Effector memory CD4-positive, alpha-beta T cell (primary cell): ENCODE data around the gene CABLES1.
"Not testable (repeated sequence)": the region's sequence is repeated elsewhere in the genome, so short reads cannot be mapped to it uniquely, and the experiment has no call there.

Source experiments
- DNase-seq, 3 donors: peaks; one replicate each; pipeline ENCODE4 v3.0.0-alpha.2; 2020
- H3K27ac ChIP-seq: 2 replicates; pipeline ENCODE4 v1.7.0; 2013; ENCODE audit warnings: mild to moderate bottlenecking, low read length, moderate library complexity; ENCODE audit not compliant: insufficient read depth, poor library complexity, severe bottlenecking
- H3K27me3 ChIP-seq: replicated peaks from 2 replicates; pipeline ENCODE4 v1.7.0; 2013; ENCODE audit warnings: mild to moderate bottlenecking, low read length; ENCODE audit not compliant: insufficient read depth, control insufficient read depth, poor library complexity, severe bottlenecking
- H3K36me3 ChIP-seq: 2 replicates; pipeline ENCODE4 v1.7.0; 2013; ENCODE audit warnings: mild to moderate bottlenecking, low read length, moderate library complexity; ENCODE audit not compliant: control insufficient read depth, insufficient read depth
- H3K4me1 ChIP-seq: 2 replicates; pipeline ENCODE4 v1.7.0; 2013; ENCODE audit warnings: low read length, mild to moderate bottlenecking; ENCODE audit not compliant: control insufficient read depth, insufficient read depth, poor library complexity, severe bottlenecking
- H3K4me3 ChIP-seq: 2 replicates; pipeline ENCODE4 v1.7.0; 2013; ENCODE audit warnings: low read length, low read depth, mild to moderate bottlenecking; ENCODE audit not compliant: insufficient read depth, poor library complexity, severe bottlenecking
- H3K9me3 ChIP-seq: 2 replicates; pipeline ENCODE4 v1.7.0; 2013; ENCODE audit warnings: mild to moderate bottlenecking, low read length, moderate library complexity; ENCODE audit not compliant: control insufficient read depth

Gene CABLES1

GRCh38 chr18:23280844-23281243 lies 145.6 kb downstream of the CABLES1 start:
- no peaks in the 10 kb centered on the region for H3K4me1 ChIP-seq
- no peaks in the 10 kb centered on the region for H3K36me3 ChIP-seq
- no peaks in the 10 kb centered on the region for H3K9me3 ChIP-seq
- H3K27me3 ChIP-seq: no peaks in the 10 kb centered on the region
- no peak for DNase-seq
- no peak overlapping the region for H3K27ac ChIP-seq
- H3K4me3 ChIP-seq: no peak overlapping the region

- Histone ChIP-seq H3K9me3 (no peaks in the 10 kb centered on the region), H3K4me1 (no peaks in the 10 kb centered on the region), H3K4me3 (no peak overlapping the region), H3K27me3 (no peaks in the 10 kb centered on the region), H3K36me3 (no peaks in the 10 kb centered on the region), H3K27ac (no peak overlapping the region)
- DNase-seq: no peak
Measured at GRCh38 chr18:23281626-23282436, 146.5 kb downstream of the CABLES1 start.

- no peak overlapping the region for H3K4me3 ChIP-seq
- no peaks in the 10 kb centered on the region for H3K27me3 ChIP-seq
- no peak overlapping the region for H3K27ac ChIP-seq
- no peaks in the 10 kb centered on the region for H3K36me3 ChIP-seq
- H3K9me3 ChIP-seq: no peaks in the 10 kb centered on the region
- no peak for DNase-seq
- H3K4me1 ChIP-seq: no peaks in the 10 kb centered on the region
Measured at GRCh38 chr18:23282437-23282781, 147.1 kb downstream of the CABLES1 start.

GRCh38 chr18:23283916-23284430 lies 148.7 kb downstream of the CABLES1 start:
- no peaks in the 10 kb centered on the region for H3K36me3 ChIP-seq
- H3K4me1 ChIP-seq: no peaks in the 10 kb centered on the region
- no peak overlapping the region for H3K4me3 ChIP-seq
- no peaks in the 10 kb centered on the region for H3K9me3 ChIP-seq
- H3K27ac ChIP-seq: no peak overlapping the region
- DNase-seq: no peak
- no peaks in the 10 kb centered on the region for H3K27me3 ChIP-seq

GRCh38 chr18:23284629-23285028 lies 149.3 kb downstream of the CABLES1 start:
- no peak for DNase-seq
- Histone ChIP-seq H3K4me3 (no peak overlapping the region), H3K4me1 (no peaks in the 10 kb centered on the region), H3K27ac (no peak overlapping the region), H3K27me3 (no peaks in the 10 kb centered on the region), H3K36me3 (no peaks in the 10 kb centered on the region), H3K9me3 (no peaks in the 10 kb centered on the region)

- H3K9me3 ChIP-seq, H3K4me1 ChIP-seq, H3K36me3 ChIP-seq, H3K27ac ChIP-seq, H3K27me3 ChIP-seq, H3K4me3 ChIP-seq, DNase-seq: not testable (repeated sequence)
Measured at GRCh38 chr18:23285581-23285980, 150.3 kb downstream of the CABLES1 start.

- no peaks in the 10 kb centered on the region for H3K9me3 ChIP-seq
- no peaks in the 10 kb centered on the region for H3K36me3 ChIP-seq
- H3K27me3 ChIP-seq: no peaks in the 10 kb centered on the region
- no peak for DNase-seq
- H3K4me3 ChIP-seq: no peak overlapping the region
- no peak overlapping the region for H3K27ac ChIP-seq
- H3K4me1 ChIP-seq: no peaks in the 10 kb centered on the region
Measured at GRCh38 chr18:23291456-23292205, 156.3 kb downstream of the CABLES1 start.

GRCh38 chr18:23300231-23300805 lies 165.0 kb downstream of the CABLES1 start:
- no peaks in the 10 kb centered on the region for H3K27me3 ChIP-seq
- H3K36me3 ChIP-seq: no peaks in the 10 kb centered on the region
- no peak overlapping the region for H3K4me3 ChIP-seq
- no peaks in the 10 kb centered on the region for H3K4me1 ChIP-seq
- DNase-seq: no peak
- no peak overlapping the region for H3K27ac ChIP-seq
- H3K9me3 ChIP-seq: no peaks in the 10 kb centered on the region

GRCh38 chr18:23301972-23302371 lies 166.7 kb downstream of the CABLES1 start:
- no peak overlapping the region for H3K27ac ChIP-seq
- no peak overlapping the region for H3K4me3 ChIP-seq
- H3K36me3 ChIP-seq: no peaks in the 10 kb centered on the region
- no peaks in the 10 kb centered on the region for H3K27me3 ChIP-seq
- no peaks in the 10 kb centered on the region for H3K4me1 ChIP-seq
- H3K9me3 ChIP-seq: no peaks in the 10 kb centered on the region
- no peak for DNase-seq

GRCh38 chr18:23302511-23302850 lies 167.2 kb downstream of the CABLES1 start:
- Histone ChIP-seq H3K4me1 (no peaks in the 10 kb centered on the region), H3K27me3 (no peaks in the 10 kb centered on the region), H3K27ac (no peak overlapping the region), H3K9me3 (no peaks in the 10 kb centered on the region), H3K36me3 (no peaks in the 10 kb centered on the region), H3K4me3 (no peak overlapping the region)
- DNase-seq: no peak
